Skin of body (tissue), 2 donors: Measurements from ENCODE around the gene EIF4G1. TPM values are rescaled to one million over a fixed set of nuclear protein-coding genes. Genes with fewer than 3 reads are reported as not detected.
A peak's percentile ranks its signal among the peaks of the same experiment; 100 is the strongest.

Experiments used
- DNase-seq: peaks from one replicate; lab custom pipeline; 2025; lab: John Stamatoyannopoulos, UW
- total RNA-seq: library from RNA; depleted of rRNA; stranded (reverse); fragments of >200 nt; gene quantifications from one replicate; pipeline ENCODE4 v1.2.3, GENCODE V29; 2014

Gene EIF4G1
- total RNA-seq, 1 donor from 2014 or later, result 191 TPM

DNA sequence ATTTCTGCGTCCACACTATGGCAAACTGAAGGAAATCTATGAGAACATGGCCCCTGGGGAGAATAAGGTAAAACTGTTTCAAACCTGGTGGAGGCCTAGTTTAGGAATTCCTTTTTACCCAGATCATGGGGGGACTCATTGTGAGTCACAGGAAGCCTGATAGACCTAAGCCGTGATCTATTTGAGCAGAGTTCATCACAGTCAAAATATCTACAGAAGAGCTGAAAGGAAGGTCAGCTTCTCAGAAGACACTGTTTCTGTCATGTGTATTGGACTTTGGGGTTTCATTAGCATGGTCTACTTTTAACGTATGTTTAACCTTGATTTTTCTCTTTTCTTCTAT, 14.1 kb upstream of the EIF4G1 start:
- DNase-seq, result no peak

DNA sequence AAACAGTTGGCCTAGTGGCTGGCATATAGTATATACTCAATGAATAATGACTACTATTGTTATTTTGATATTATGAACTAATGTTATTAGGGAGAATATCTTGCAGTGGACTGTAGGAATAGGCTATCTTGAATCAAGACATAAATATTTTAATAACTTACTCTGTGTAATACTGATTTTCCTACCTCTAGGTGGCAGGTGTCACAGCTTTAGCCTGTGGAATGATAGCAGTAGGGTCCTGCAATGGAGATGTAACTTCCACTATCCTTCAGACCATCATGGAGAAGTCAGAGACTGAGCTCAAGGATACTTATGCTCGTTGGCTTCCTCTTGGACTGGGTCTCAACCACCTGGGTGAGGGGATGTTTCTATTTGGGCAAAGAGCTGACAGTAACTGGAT, 8.8 kb upstream of the EIF4G1 start:
- no peak for DNase-seq

DNA sequence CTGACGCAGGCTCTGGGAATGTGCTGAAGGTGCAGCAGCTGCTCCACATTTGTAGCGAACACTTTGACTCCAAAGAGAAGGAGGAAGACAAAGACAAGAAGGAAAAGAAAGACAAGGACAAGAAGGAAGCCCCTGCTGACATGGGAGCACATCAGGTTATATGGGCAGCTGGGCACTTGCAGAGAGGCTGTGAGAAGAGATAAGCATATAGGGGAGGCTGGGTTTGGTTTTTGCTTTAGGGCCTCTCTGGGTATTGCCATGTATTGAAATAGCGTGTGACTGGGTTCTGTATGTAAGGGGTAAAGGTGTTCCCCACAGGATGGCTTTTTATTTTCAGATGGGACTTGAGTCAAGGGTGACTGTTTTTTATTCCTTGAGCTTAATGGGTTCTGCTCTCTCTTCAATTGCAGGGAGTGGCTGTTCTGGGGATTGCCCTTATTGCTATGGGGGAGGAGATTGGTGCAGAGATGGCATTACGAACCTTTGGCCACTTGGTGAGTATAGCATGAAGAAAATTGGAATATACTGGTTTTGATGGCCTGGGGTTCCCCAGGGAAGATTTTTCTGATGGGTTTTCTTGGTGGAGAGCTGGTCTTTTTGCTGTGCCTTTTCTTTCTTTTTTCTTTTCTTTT, 7.9 kb upstream of the EIF4G1 start:
- no peak for DNase-seq

DNA sequence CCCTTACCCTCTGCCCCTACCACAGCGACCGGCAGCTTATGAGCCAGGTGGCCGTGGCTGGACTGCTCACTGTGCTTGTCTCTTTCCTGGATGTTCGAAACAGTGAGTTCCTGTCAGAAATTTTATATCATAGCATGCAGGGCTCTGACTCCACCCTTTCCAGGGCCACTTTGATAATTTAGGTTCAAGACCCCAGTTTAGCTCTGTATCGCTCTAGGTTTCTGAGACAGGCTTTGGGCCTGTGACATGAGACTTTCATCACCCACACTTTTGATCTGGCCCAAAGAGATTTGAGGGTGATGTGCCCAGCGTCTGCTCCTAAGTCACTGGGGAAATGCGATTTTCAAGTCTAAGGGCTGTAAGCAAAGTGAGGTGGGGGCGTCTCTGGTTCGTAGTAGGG, 6.5 kb upstream of the EIF4G1 start:
- DNase-seq, result no peak

DNA sequence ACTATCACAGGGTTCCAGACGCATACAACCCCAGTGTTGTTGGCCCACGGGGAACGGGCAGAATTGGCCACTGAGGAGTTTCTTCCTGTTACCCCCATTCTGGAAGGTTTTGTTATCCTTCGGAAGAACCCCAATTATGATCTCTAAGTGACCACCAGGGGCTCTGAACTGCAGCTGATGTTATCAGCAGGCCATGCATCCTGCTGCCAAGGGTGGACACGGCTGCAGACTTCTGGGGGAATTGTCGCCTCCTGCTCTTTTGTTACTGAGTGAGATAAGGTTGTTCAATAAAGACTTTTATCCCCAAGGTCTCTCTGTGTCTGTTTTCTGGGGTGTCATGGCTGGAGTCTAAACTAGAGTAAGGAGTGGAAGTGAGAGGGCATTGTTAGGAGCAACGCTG, 5.7 kb upstream of the EIF4G1 start:
- no peak for DNase-seq

DNA sequence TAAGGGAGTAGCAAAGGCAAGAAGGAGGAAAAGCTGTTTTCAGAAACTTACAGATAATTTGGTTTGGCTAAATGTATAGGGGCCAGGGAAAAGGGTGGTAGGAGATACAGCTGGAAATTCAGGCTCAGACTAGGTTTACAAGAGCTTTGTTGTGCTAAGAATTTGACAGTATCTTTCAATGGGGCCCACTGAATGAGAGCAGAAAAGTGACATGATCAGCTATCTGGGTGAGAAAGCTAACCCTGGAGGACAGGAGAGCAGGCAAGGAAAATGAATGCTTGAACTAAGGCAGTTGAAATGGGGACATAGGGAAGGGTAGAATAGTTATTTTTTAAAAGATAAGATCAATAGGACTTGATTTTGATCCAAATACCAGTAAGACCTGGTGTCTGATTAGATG, 2.8 kb upstream of the EIF4G1 start:
- DNase-seq, result no peak

DNA sequence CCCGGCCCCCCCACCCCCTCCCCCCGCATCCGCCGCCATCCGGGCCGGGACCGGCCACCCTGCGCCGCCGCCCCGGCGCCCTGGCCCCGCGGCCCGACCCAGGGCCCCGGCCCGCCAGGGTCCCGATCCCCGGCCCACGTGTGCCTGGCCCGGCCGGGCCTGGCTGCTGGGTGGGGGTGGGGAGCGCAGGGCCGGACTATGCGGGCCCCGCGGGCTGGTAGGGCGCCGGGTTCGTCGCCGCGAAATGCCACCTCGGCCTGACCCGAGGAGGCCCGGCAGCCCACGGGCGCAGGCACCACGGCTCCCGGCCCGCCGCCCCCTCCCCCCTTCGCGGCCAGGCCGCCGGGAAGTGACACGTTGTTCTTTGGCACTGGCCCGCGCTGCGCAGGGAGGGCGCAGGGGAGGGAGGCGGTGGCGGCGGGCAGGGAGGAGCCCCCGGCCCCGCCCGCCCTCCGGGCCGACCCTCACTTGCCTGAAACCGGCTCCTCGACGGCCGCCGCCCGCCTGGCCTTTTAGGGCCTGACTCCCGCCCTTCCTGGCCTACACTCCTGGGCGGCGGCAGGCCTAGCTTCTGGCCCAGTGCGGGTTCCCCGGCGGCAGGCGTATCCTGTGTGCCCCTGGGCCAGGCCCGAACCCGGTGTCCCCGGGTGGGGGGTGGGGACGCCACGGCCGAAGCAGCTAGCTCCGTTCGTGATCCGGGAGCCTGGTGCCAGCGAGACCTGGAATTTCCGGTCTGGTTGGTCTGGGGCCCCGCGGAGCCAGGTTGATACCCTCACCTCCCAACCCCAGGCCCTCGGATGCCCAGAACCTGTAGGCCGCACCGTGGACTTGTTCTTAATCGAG, 515 bp downstream of the EIF4G1 start:
- DNase-seq, result peak; percentile 72

DNA sequence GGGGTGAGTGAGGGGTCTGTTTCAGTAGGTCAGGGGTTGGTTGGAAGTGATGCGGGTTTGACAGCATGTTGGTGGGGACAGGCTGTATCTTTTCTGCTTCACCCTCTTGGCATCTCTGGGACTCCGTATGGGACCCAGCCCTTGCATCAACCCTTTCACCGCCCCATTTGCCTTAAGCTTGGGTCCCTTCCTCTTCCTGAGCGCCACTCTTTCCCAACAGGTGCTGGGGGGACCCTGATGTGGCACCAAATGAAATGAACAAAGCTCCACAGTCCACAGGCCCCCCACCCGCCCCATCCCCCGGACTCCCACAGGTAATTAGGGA, 1.1 kb downstream of the EIF4G1 start:
- DNase-seq, result no peak

DNA sequence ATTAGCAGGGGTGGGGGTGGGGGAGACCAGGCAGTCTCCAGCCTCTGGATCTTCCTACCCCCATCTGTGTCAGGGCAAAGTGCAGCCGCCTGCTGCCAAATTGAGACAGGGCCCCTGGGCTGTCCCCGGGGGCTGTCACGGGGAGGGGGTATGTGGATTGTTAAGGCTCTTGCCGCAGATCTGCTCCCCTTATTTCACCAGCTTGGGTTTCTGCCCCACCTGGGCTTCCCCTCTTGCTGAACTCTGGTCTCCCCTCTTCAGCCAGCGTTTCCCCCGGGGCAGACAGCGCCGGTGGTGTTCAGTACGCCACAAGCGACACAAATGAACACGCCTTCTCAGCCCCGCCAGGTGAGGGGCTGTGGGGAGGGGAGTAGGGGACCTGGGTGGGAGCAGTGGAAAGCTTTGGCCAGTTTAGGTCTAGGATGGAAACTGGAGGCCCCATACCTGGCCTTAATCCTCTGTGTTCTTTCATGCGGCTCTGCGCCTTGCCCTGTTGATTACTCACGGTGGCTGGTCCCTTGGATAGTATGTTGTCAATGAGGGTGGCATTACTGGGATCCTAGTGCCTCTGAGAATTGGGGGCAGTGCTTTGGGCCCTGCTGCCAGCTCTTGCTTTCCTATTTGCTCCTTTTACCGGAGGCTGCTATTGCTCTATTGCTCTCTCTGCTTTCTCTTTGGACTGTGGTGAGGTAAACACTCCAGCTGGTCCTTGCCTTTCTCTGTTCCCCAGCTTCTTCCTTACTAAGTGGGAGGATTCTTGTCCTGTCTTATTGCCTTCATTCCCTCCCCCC, 1.7 kb downstream of the EIF4G1 start:
- no peak for DNase-seq

DNA sequence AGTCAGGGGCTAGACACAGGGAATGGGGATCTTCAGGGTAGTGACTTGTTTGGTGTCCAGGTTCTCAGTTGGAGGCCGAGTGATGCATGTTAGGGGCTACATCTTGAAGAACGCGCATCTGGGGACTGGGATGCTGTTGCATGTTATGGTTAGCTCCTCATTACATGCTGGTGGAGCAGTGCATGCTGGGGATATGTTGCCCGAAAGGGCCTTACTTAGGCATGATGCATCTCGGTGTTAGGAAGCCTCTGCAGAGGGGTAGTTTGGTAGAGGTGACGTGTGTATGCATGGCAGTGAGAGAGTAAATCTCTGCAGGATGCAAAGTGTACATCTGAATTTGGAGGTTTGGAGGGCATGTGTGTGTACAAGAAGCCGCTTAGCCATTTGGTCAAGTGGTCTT, 2.4 kb downstream of the EIF4G1 start:
- DNase-seq, result no peak

DNA sequence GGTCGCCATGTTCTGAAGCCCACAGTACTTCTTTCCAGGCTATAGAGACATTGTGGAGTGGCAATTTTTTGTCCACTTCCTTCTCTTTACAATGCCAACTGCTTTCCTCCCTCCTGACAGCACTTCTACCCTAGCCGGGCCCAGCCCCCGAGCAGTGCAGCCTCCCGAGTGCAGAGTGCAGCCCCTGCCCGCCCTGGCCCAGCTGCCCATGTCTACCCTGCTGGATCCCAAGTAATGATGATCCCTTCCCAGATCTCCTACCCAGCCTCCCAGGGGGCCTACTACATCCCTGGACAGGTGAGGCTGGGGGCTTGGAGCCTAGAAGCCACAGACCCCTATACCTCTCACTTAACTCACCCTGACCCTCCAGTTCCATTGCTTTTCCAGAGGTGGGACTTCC, 2.8 kb downstream of the EIF4G1 start:
- DNase-seq, result no peak

DNA sequence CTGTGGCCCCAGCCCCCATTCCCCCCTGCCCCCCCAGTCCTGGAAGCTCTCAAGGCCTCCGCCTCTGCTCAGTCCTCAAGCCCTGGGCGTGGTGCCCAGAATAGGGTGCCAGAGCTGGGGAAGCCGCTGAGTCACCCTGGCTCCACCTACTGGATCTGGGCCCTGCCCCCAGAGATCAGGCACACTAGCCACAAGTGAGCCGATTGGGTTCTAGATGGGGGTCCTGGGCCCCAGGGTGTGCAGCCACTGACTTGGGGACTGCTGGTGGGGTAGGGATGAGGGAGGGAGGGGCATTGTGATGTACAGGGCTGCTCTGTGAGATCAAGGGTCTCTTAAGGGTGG, 5.7 kb downstream of the EIF4G1 start:
- peak; percentile 63 for DNase-seq

DNA sequence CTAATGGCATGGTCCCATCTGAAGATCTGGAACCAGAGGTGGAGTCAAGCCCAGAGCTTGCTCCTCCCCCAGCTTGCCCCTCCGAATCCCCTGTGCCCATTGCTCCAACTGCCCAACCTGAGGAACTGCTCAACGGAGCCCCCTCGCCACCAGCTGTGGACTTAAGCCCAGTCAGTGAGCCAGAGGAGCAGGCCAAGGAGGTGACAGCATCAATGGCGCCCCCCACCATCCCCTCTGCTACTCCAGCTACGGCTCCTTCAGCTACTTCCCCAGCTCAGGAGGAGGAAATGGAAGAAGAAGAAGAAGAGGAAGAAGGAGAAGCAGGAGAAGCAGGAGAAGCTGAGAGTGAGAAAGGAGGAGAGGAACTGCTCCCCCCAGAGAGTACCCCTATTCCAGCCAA, 7.3 kb downstream of the EIF4G1 start:
- no peak for DNase-seq

DNA sequence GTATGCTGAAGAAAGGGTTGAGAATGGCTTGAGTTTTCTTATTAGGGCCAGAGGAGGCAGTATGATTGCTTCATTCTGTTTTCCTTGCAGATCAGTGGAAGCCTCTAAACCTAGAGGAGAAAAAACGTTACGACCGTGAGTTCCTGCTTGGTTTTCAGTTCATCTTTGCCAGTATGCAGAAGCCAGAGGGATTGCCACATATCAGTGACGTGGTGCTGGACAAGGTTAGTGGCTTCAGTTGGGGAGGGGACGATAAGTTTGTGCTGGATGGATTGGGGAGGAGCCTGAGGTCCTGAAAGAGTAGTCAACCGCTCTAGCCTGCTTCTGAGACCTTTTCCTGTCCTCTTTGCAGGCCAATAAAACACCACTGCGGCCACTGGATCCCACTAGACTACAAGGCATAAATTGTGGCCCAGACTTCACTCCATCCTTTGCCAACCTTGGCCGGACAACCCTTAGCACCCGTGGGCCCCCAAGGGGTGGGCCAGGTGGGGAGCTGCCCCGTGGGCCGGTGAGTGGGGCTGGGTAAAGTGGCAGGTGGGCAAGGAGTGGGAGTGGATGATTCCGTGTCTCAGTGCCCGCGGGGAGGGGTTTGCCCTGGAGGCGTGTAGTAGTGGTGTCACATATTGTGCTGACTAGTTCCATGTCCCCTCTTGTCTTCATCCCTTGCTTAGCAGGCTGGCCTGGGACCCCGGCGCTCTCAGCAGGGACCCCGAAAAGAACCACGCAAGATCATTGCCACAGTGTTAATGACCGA, 8.5 kb downstream of the EIF4G1 start:
- DNase-seq, result no peak

DNA sequence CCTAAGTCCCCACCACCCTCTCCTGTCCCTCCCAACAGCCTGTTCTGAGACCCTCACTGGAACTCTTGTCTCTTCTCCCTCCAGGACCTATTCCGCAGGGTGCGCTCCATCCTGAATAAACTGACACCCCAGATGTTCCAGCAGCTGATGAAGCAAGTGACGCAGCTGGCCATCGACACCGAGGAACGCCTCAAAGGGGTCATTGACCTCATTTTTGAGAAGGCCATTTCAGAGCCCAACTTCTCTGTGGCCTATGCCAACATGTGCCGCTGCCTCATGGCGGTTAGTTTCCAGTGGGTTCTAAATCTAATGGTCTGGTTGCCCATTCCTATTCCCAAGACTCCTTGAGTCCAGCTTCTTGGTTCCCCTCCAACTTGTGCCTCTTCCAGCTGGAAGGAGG, 9.3 kb downstream of the EIF4G1 start:
- DNase-seq, result no peak

DNA sequence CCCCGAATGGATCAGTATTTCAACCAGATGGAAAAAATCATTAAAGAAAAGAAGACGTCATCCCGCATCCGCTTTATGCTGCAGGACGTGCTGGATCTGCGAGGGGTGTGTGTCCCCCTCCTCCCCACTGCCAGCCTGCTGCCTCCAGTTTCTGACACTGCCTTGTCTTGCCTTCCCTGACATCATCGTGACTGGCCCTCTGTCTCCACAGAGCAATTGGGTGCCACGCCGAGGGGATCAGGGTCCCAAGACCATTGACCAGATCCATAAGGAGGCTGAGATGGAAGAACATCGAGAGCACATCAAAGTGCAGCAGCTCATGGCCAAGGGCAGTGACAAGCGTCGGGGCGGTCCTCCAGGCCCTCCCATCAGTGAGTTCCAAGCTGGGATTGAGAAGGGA, 10.9 kb downstream of the EIF4G1 start:
- no peak for DNase-seq

DNA sequence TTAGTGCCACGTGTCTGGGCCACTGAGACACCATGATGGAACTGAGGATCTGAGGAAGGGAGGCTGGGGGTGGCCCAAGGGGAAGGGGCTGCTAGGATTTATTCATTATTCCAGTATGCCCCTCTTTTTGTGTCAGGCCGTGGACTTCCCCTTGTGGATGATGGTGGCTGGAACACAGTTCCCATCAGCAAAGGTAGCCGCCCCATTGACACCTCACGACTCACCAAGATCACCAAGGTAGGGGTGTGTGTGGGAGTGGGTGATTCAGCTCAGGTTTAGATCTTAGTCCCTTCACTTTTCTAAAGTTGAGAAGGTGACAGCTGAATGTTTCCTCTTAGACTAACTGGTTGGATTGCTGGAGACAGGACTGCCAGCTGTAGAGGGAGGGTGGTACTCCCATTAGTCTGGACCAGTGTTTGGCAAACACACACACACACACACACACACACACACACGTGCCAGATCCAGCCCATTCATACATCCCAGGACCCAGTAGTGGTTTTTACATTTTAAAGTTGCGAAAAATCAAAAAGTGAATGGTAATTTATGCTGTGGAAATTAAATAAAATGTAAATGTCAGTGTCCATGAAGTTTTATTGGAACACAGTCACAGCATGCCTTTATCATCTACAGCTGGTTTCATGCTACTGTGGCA, 11.4 kb downstream of the EIF4G1 start:
- no peak for DNase-seq

DNA sequence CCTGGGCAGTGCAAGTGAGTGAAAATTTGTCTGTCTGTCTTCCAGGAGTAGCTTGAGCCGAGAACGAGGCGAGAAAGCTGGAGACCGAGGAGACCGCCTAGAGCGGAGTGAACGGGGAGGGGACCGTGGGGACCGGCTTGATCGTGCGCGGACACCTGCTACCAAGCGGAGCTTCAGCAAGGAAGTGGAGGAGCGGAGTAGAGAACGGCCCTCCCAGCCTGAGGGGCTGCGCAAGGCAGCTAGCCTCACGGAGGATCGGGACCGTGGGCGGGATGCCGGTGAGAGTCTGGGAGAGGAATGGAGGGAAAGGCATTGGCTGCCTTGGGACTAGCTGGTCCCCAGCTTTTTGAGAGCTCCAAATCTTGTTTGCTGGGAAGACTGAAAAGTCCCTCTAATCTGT, 12.8 kb downstream of the EIF4G1 start:
- DNase-seq, result no peak

DNA sequence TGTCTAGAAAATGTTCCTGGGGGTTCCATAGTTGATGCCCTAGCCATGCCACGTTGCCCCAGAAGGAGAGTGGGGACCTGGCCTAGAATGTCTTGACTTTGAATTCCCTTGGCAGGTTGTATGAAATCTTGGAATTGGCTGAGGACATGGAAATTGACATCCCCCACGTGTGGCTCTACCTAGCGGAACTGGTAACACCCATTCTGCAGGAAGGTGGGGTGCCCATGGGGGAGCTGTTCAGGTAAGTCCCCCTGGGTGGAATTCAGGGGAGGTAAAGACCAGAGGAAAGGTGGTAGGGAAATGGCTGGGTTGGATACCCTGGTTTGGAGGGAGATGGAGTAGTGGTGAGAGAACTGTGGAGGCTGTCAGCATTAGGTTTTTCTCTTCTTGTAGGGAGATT, 14.1 kb downstream of the EIF4G1 start:
- no peak for DNase-seq

DNA sequence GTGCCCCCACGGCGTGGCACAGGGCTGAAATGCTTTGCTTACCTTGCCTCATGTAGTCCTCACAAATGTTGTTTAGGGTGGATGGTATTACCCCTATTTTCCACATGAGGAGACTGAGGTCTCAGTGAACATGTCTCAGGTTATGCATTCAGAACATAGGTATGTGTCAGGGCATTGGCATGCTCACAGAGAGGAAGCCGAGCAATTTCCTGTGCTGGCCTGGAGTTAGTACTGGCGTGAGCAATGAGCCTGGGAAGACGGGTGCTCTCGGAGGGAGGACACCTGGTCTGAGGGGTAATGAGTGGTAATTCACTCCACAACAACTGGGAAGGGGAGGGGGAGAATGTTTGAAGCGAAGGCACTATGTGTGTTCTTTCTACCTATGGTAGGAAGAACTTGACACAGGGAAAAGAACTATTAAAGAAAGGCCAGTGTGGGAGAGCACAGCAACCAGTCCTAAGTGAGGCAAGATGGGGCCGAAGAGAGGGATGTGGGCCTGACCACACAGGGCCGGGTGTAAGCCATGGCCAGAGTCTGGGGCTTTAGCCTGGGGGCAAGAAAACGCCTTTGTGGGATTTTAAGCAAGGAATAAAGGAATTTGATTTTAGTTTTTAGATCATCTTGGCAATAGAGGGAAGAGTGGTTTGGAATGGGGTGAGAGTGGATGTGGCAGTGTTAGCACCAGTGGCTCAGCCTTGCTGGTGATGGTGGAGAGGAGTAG, 18.1 kb downstream of the EIF4G1 start:
- no peak for DNase-seq

DNA sequence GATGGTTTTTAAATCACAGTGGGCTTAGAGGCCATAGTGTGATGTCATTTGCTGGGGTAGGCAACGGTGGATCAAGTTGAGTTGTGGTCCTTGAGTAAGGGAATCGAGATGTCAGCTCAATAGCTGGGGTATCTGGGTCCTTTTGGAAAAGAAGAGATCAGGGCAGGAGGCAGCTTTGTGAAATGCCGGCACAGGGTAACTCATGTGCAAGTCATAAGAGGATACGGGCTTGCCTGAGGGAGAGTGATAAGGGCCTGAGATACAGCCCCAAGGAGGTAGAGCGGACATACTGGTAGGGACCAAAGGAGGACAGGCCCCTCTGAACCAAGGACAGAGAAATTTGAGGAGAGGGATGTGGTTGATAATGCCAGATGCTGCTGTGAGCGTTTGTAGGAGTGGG, 18.8 kb downstream of the EIF4G1 start:
- DNase-seq, result no peak
